Neural cell (in vitro differentiated cells): ENCODE results near the gene OTUB2.

Source experiments
- EP300 ChIP-seq: fragments of 450-650 bp; conservative IDR thresholded peaks from 2 replicates; pipeline ENCODE4 v1.6.1; 2014; ENCODE audit warnings: antibody characterized with exemption, mild to moderate bottlenecking, moderate library complexity; ENCODE audit not compliant: poor library complexity, severe bottlenecking
- TF ChIP-seq, protein P1 (sequence below): fragments of 450-650 bp; IDR thresholded peaks from 2 replicates; pipeline ENCODE4 v1.5.1; 2014; ENCODE audit warnings: antibody characterized with exemption, mild to moderate bottlenecking, moderate library complexity; ENCODE audit not compliant: poor library complexity, severe bottlenecking
- TF ChIP-seq, protein P2 (sequence below): IDR thresholded peaks from 2 replicates; pipeline ENCODE4 v1.6.1; 2012; ENCODE audit warnings: borderline replicate concordance

GRCh38 chr14:94009767-94010166, 16.4 kb upstream of the OTUB2 start:
- TF ChIP-seq, protein P1, sequence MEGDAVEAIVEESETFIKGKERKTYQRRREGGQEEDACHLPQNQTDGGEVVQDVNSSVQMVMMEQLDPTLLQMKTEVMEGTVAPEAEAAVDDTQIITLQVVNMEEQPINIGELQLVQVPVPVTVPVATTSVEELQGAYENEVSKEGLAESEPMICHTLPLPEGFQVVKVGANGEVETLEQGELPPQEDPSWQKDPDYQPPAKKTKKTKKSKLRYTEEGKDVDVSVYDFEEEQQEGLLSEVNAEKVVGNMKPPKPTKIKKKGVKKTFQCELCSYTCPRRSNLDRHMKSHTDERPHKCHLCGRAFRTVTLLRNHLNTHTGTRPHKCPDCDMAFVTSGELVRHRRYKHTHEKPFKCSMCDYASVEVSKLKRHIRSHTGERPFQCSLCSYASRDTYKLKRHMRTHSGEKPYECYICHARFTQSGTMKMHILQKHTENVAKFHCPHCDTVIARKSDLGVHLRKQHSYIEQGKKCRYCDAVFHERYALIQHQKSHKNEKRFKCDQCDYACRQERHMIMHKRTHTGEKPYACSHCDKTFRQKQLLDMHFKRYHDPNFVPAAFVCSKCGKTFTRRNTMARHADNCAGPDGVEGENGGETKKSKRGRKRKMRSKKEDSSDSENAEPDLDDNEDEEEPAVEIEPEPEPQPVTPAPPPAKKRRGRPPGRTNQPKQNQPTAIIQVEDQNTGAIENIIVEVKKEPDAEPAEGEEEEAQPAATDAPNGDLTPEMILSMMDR = no peak
- TF ChIP-seq EP300 = no peak
- TF ChIP-seq, protein P2, sequence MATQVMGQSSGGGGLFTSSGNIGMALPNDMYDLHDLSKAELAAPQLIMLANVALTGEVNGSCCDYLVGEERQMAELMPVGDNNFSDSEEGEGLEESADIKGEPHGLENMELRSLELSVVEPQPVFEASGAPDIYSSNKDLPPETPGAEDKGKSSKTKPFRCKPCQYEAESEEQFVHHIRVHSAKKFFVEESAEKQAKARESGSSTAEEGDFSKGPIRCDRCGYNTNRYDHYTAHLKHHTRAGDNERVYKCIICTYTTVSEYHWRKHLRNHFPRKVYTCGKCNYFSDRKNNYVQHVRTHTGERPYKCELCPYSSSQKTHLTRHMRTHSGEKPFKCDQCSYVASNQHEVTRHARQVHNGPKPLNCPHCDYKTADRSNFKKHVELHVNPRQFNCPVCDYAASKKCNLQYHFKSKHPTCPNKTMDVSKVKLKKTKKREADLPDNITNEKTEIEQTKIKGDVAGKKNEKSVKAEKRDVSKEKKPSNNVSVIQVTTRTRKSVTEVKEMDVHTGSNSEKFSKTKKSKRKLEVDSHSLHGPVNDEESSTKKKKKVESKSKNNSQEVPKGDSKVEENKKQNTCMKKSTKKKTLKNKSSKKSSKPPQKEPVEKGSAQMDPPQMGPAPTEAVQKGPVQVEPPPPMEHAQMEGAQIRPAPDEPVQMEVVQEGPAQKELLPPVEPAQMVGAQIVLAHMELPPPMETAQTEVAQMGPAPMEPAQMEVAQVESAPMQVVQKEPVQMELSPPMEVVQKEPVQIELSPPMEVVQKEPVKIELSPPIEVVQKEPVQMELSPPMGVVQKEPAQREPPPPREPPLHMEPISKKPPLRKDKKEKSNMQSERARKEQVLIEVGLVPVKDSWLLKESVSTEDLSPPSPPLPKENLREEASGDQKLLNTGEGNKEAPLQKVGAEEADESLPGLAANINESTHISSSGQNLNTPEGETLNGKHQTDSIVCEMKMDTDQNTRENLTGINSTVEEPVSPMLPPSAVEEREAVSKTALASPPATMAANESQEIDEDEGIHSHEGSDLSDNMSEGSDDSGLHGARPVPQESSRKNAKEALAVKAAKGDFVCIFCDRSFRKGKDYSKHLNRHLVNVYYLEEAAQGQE = no peak
